ENCODE measurements around the gene DNAI7. TPM values are rescaled to one million over a fixed set of nuclear protein-coding genes. Genes with fewer than 3 reads are reported as not detected.

Gene DNAI7
- total and polyA plus RNA-seq, 2 donors: 0.79 to 1.9 TPM

- WGBS: 33% methylated on average over 1 of the region's 1 CpG
- H3K27ac ChIP-seq (ENCODE audit: low read depth): no peak overlapping the region
- no peak for DNase-seq (ENCODE audit: extremely low spot score)
- no peak overlapping the region for H3K4me3 ChIP-seq (ENCODE audit: low read depth, low read length)
- peaks cover 3% of the 10 kb centered on the region for H3K36me3 ChIP-seq (ENCODE audit: insufficient read depth)
- H3K4me1 ChIP-seq (ENCODE audit: insufficient read depth): no peaks in the 10 kb centered on the region
These were observed 123.6 kb downstream of the DNAI7 start for GRCh38 chr12:25071366-25071765.

GRCh38 chr12:25069224-25069623, 125.7 kb downstream of the DNAI7 start:
- Histone ChIP-seq H3K36me3 (ENCODE audit: insufficient read depth) (peaks cover 3% of the 10 kb centered on the region), H3K4me3 (ENCODE audit: low read depth, low read length) (no peak overlapping the region), H3K27ac (ENCODE audit: low read depth) (no peak overlapping the region), H3K4me1 (ENCODE audit: insufficient read depth) (no peaks in the 10 kb centered on the region)
- WGBS: 70% methylated on average over 2 of the region's 2 CpGs
- no peak for DNase-seq (ENCODE audit: extremely low spot score)

GRCh38 chr12:25065035-25065434, 129.9 kb downstream of the DNAI7 start:
- WGBS: 81% methylated on average over 2 of the region's 2 CpGs
- DNase-seq (ENCODE audit: extremely low spot score): no peak

GRCh38 chr12:25063873-25064628, 130.9 kb downstream of the DNAI7 start:
- Histone ChIP-seq H3K4me1 (ENCODE audit: insufficient read depth) (no peaks in the 10 kb centered on the region), H3K36me3 (ENCODE audit: insufficient read depth) (no peaks in the 10 kb centered on the region), H3K4me3 (ENCODE audit: low read depth, low read length) (no peak overlapping the region), H3K27ac (ENCODE audit: low read depth) (no peak overlapping the region)
- WGBS: 66% methylated on average over 5 of the region's 5 CpGs
- no peak for DNase-seq (ENCODE audit: extremely low spot score)

More at GRCh38 chr12:25065035-25065434, 129.9 kb downstream of the DNAI7 start:
- H3K36me3 ChIP-seq (ENCODE audit: insufficient read depth): peaks cover under 1% of the 10 kb centered on the region
- no peaks in the 10 kb centered on the region for H3K4me1 ChIP-seq (ENCODE audit: insufficient read depth)
- H3K4me3 ChIP-seq (ENCODE audit: low read depth, low read length): no peak overlapping the region
- H3K27ac ChIP-seq (ENCODE audit: low read depth): no peak overlapping the region

DNA sequence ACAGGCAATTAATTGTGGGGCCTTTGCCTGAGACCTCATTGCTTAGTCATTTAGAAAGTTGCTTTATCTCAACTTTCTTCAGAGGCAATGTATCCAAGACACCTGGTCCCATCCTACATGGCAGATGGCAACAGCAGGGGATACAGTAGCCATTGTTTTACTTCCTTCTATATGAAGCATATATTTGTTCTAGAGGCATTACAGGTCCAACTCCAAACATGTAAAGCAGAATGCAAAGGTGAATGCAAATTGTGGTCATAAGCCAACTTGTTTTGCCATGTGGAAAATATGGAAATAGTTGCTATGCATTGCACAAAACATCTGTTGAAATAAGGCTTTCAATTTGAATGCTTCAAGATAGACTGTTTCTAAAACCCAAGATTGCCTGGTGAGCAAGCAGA, 136.3 kb downstream of the DNAI7 start:
- Histone ChIP-seq H3K27ac (ENCODE audit: low read depth) (no peak overlapping the region), H3K4me3 (ENCODE audit: low read depth, low read length) (no peak overlapping the region), H3K36me3 (ENCODE audit: insufficient read depth) (no peaks in the 10 kb centered on the region), H3K4me1 (ENCODE audit: insufficient read depth) (no peaks in the 10 kb centered on the region)
- no peak for DNase-seq (ENCODE audit: extremely low spot score)

Other genes starting within 250 kb of the DNAI7 start
- gene BCAT1, start 246.1 kb downstream of the DNAI7 start, total RNA-seq: 87.3 TPM
- 9.4 TPM for gene BCAT1, start 246.1 kb downstream of the DNAI7 start, polyA plus RNA-seq
- 45.9 TPM for gene ETFRF1, start 77 bp upstream of the DNAI7 start, total RNA-seq
- 26.4 TPM for gene ETFRF1, start 77 bp upstream of the DNAI7 start, polyA plus RNA-seq
- 30.9 TPM for gene KRAS, start 55.8 kb upstream of the DNAI7 start, total RNA-seq
- gene KRAS, start 55.8 kb upstream of the DNAI7 start, polyA plus RNA-seq: 13.9 TPM